ENCODE results near the gene HSPBAP1.
"Not testable (repeated sequence)": the region's sequence is repeated elsewhere in the genome, so short reads cannot be mapped to it uniquely, and the experiment has no call there.

HSPBAP1 gene

GRCh38 chr3:122732682-122733525 lies 60.7 kb downstream of the HSPBAP1 start:
- not testable (repeated sequence) for DNase-seq

GRCh38 chr3:122730240-122730639 lies 63.4 kb downstream of the HSPBAP1 start:
- DNase-seq: no peak

- DNase-seq: no peak
Measured at GRCh38 chr3:122728756-122729514, 64.7 kb downstream of the HSPBAP1 start.

- no peak for DNase-seq
Measured at GRCh38 chr3:122728186-122728585, 65.4 kb downstream of the HSPBAP1 start.

GRCh38 chr3:122727766-122728165 lies 65.9 kb downstream of the HSPBAP1 start:
- DNase-seq: no peak

- no peak for DNase-seq
Measured at GRCh38 chr3:122727294-122727693, 66.3 kb downstream of the HSPBAP1 start.

- no peak for DNase-seq
Measured at GRCh38 chr3:122725106-122725505, 68.5 kb downstream of the HSPBAP1 start.

GRCh38 chr3:122719273-122719921 lies 74.2 kb downstream of the HSPBAP1 start:
- DNase-seq: no peak

GRCh38 chr3:122716667-122717066 lies 77.0 kb downstream of the HSPBAP1 start:
- DNase-seq: no peak

GRCh38 chr3:122714273-122714672 lies 79.4 kb downstream of the HSPBAP1 start:
- DNase-seq: no peak

- not testable (repeated sequence) for DNase-seq
Measured at GRCh38 chr3:122710616-122711251, 82.9 kb downstream of the HSPBAP1 start.

- no peak for DNase-seq
Measured at GRCh38 chr3:122705379-122705778, 88.3 kb downstream of the HSPBAP1 start.

GRCh38 chr3:122700193-122700592 lies 93.4 kb downstream of the HSPBAP1 start:
- no peak for DNase-seq

- DNase-seq: no peak
Measured at GRCh38 chr3:122697952-122698620, 95.5 kb downstream of the HSPBAP1 start.

- DNase-seq: no peak
Measured at GRCh38 chr3:122695927-122696561, 97.6 kb downstream of the HSPBAP1 start.

GRCh38 chr3:122694966-122695365 lies 98.7 kb downstream of the HSPBAP1 start:
- DNase-seq: no peak

- DNase-seq: no peak
Measured at GRCh38 chr3:122692674-122693073, 101.0 kb downstream of the HSPBAP1 start.

- no peak for DNase-seq
Measured at GRCh38 chr3:122691195-122691594, 102.4 kb downstream of the HSPBAP1 start.

GRCh38 chr3:122690096-122690495 lies 103.5 kb downstream of the HSPBAP1 start:
- no peak for DNase-seq
